Gastroesophageal sphincter (tissue), 2 donors: ENCODE results near the gene GGTLC3.
"Not testable (repeated sequence)": the region's sequence is repeated elsewhere in the genome, so short reads cannot be mapped to it uniquely, and the experiment has no call there.

Experiments used
- POLR2A ChIP-seq, 2 donors: fragments of 450-650 bp; IDR thresholded peaks; one replicate each; pipeline ENCODE4 v1.6.1; 2017; ENCODE audit warnings: antibody characterized with exemption in 2 of 2, mild to moderate bottlenecking in 2 of 2, moderate library complexity in 1 of 2
- POLR2AphosphoS5 ChIP-seq: sonication (generic); formaldehyde crosslinking; IDR thresholded peaks from one replicate; pipeline ENCODE4 v1.6.1; 2017; ENCODE audit warnings: antibody characterized with exemption

GRCh38 chr22:18534315-18534714 lies 16.4 kb upstream of the GGTLC3 start:
- not testable (repeated sequence) for TF ChIP-seq POLR2A (IDR thresholded peaks at IDR 0.05); POLR2AphosphoS5
